SU-DHL-6 (cell line): ENCODE measurements around the gene UGT1A10.

Experiments used
- CTCF ChIP-seq: fragments of 200-600 bp; sonication (generic); IDR thresholded peaks from one replicate; pipeline ENCODE4 v1.5.1; 2017; ENCODE audit warnings: antibody characterized with exemption, mild to moderate bottlenecking, low read length, moderate library complexity; ENCODE audit not compliant: insufficient read depth, poor library complexity, severe bottlenecking
- EZH2phosphoT487 ChIP-seq: fragments of 200-600 bp; sonication (generic), shearing (Covaris generic); conservative IDR thresholded peaks from 2 replicates; pipeline ENCODE4 v1.6.1; 2018; ENCODE audit warnings: mild to moderate bottlenecking, antibody characterized with exemption, low read length, moderate library complexity, mixed read lengths

GRCh38 chr2:233691443-233692433 lies 55.5 kb downstream of the UGT1A10 start:
- TF ChIP-seq CTCF (no peak), EZH2phosphoT487 (no peak)
